IPS-NIHi11 (cell line): Measurements from ENCODE around the gene GBA3.

Experiments
- DNase-seq: peaks from one replicate; pipeline ENCODE4 v3.0.0; 2012; ENCODE audit warnings: mixed read lengths, low spot score

The GBA3 gene

DNA sequence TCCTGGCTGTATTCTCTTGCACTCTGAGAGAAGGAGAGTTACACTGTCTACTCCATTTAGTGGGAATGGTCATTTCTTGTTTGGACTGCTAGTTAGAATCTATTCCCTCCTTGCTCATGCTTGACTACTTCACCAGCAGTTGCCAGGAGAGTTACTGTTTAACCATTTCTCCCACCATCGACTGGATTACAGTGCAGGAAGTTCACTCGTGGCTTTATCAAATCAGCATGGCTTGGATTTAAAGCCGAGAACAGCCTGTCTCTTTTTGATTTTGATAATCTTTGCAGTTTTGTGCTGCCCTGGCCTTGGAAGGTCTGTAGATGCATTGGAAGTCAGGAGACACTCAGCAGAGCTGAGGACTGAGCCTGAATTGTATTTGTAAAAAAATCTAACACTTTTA is 3.2 kb downstream of the GBA3 start:
- DNase-seq = no peak

DNA sequence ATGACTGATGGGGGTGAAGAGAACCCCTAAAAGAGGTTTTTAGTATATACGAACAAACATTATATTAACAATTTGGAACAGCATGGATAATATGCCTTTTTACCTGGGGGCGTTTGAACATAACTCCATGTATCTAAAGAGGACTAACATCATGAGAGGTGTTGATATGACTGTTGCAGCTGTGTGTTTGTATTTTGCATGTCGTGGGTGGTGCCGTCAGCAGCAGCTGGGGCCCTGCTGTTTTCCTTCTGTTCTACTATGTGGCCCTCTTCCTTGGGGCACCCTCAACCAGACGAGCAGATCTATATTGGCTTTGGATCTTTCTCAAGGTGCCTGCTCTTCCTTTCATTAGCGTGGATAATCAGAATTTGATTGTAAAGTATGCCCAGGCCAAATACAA is 11.2 kb downstream of the GBA3 start:
- no peak for DNase-seq

DNA sequence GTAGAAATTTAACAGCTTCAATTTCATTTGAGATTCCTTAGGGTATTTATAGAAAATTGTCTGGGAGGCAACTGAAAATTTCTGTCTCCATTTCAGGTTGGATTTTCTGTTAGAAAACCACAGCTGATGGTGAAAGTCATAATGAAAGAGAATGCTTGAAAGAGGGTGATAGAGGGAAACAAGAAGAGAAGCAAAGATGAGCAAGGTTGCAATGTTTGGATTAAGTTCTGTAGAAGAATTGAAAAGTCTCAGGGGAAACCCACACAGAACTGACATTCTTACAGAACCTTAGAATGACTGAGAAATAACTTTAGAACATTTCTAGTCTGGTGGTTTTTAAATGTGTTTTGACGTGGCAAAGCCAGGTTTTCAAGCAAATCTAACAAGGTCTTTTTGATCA is 14.7 kb downstream of the GBA3 start:
- no peak for DNase-seq

DNA sequence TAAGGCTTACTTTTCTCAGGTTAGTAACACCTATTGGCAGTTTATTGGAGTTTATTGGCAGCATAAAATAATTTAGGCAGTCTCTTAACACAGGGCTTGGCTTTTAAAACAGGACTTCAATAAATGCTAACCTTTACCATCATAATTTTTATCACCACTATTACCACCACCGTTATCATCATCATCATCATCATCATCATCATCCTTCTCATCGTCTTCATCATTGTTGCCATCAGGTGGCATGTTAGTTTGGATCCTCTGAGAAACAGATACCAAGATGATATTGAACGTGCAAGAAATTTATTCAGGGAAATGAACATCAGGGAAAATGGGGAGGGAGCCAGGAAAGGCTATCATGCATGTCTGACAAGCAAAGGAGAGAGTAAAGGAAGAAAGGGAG is 16.2 kb downstream of the GBA3 start:
- no peak for DNase-seq

GRCh38 chr4:22712105-22712504 is 19.4 kb downstream of the GBA3 start:
- DNase-seq = no peak

DNA sequence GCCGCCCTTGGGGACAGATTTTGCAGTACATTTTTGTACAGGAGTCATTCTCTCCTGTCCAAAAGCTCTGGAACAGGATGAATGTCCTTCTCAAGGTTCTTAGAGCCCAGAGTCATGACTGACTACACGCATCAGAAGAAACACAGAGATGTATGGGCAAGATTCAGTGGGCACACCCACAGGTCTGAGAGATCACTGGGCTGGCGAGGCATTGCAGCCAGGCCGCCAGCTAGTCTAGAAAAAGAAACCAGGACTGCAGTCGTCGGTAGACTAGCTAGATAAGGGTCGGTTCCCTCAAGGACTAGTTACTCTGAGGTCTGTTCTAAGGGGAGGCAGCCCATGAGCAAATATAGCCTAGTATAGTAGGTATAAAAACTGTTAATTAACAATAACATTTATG is 19.8 kb downstream of the GBA3 start:
- DNase-seq = no peak

- no peak for DNase-seq
These were observed 21.1 kb downstream of the GBA3 start for GRCh38 chr4:22713841-22714240.

GRCh38 chr4:22719218-22719617 is 26.5 kb downstream of the GBA3 start:
- no peak for DNase-seq

DNA sequence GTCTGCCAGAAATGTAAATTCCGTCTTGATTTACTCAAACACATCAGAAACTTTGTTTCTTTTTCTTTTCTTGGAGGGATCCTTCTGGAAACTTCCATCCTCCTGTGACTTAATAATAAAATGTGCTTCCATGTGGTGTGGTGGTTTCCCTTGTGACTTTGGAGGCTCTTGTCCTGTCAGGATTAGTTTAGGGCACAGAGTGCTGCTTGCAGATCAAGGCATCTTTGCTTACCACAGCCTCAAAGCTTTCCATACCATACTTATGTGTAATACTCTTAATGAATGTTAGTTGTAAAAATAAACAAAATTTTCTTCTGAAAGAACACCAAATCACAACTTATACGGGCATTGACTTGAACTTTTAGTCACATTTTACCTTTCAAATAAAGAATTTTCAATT is 27.4 kb downstream of the GBA3 start:
- no peak for DNase-seq

DNA sequence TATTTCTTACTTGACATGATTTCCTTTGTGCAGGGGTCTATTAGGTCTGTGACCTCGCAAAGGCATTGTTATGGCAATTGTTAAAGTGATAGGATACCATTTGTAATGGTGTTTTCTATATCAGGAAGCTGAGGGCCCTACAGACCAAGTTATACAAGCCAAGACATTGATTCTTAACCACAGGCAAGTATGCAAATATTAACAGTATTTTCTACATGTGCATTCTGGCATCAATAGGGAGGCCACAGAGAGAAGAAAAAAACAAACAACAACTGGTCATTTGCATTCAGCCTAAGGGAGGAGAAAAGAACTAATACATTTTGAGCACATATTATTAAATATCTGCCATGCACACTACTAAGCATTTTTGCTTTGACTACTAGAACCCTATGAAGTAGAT is 28.5 kb downstream of the GBA3 start:
- DNase-seq = no peak

GRCh38 chr4:22730021-22730420 is 37.3 kb downstream of the GBA3 start:
- DNase-seq = no peak

GRCh38 chr4:22733816-22734215 is 41.1 kb downstream of the GBA3 start:
- DNase-seq = no peak

DNA sequence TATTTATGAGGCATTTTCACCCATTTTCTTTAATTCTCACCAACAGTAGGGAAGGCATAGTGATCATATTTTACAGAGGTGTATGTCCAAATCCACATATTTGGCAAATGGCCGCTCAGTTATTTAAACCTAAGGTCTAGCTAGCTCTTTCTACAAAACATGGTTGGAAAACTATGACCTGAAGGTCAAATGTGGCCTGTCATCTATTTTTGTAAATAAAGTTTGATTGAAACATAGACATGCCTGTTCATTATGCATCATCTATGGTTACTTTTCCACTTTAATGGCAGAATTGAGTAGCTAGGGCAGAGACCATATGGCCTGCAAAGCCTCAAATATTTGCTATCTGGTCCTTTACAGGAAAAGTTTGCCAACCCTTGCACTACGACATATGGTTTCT is 44.2 kb downstream of the GBA3 start:
- no peak for DNase-seq

- no peak for DNase-seq
These were observed 47.2 kb downstream of the GBA3 start for GRCh38 chr4:22739968-22740367.

GRCh38 chr4:22741744-22742143 is 49.0 kb downstream of the GBA3 start:
- no peak for DNase-seq

DNA sequence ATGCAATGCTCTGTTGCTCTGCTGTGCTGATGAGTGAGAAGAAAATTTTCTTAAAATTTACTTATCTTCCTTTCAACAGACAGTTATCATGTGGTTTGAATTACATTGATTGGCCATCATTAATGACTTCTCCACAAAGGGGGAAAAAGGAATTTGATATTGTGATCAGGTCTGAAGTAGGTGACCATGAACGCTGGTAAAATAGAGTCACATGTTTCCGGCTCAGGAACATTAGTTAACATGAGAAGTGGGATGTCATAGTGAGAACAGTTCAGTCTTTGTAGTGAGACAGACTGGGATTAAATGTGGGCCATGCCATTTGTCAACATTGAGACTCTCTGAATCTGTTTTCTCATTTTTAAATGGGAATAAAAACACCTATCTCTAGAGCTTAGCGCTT is 50.6 kb downstream of the GBA3 start:
- no peak for DNase-seq

DNA sequence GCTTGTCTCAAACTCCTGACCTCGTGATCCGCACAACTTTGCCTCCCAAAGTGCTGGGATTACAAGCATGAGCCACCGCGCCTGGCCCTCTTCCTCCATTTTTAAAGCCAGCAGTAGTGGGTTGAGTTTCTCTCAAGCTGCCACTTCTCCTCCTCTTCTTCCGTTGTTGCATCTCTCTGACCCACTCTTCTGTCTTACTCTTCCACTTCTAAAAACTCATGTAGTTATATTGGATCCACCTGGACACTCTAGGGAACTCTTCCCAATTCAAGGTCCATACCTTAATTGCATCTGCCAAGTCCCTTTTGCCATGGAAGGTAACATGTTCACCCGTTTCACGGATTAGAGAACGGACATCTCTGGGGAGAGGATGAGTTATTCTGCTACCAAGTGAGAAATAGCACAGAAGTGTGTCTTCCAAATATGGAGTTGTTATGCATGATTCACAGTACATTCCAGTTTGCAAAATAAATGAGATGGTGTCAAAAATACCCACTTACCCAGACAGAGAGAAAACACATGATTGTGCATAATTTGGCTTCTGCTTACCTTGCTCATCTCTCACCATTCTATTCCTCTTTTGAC is 51.8 kb downstream of the GBA3 start:
- no peak for DNase-seq

GRCh38 chr4:22745234-22745633 is 52.5 kb downstream of the GBA3 start:
- DNase-seq = no peak

- no peak for DNase-seq
These were observed 61.4 kb downstream of the GBA3 start for GRCh38 chr4:22754116-22754515.

DNA sequence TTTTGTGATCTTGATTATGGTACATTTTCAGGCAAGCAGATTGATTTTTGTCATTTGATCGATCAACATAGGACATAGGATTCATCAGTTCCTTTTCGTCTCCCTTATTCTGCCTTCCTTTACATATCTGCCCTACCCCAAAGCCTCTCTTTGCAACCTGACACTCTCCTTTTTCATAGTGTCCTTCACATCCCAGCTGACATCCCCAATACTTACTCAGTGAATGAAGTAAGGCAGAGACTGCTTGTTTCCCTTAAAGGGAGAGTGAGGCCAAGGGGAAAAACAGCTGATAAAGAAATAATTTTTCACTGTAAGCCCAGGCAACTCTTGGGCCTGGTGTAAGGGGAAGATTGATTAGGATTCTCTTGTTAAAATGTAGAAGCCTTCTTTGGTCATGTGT is 69.8 kb downstream of the GBA3 start:
- peak; percentile 25 for DNase-seq

DNA sequence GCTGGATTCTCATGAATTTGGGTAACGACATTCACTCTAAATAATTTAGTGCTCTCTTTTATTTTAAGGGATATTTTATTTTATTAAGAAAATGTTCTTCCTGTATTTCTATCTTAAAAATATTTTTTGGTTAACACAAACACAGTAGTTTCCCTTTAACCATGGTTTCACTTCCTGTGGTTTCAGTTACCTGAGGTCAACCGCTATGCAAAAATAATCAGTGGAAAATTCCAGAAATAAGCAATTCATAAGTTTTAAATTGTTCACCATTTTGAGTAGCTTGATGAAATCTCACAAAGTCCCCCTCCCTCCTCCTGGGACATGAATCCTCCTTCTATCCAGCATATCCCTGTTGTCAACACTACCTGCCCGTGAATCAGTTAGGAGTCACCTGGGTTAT is 71.4 kb downstream of the GBA3 start:
- no peak for DNase-seq

GRCh38 chr4:22766068-22766467 is 73.3 kb downstream of the GBA3 start:
- DNase-seq = no peak

GRCh38 chr4:22778547-22779163 is 85.9 kb downstream of the GBA3 start:
- DNase-seq = no peak

- no peak for DNase-seq
These were observed 87.6 kb downstream of the GBA3 start for GRCh38 chr4:22780317-22780716.

GRCh38 chr4:22780797-22781196 is 88.1 kb downstream of the GBA3 start:
- no peak for DNase-seq
